Naive thymus-derived CD4-positive, alpha-beta T cell (primary cell): ENCODE measurements around the gene ZNF791. TPM values are rescaled to one million over a fixed set of nuclear protein-coding genes. Genes with fewer than 3 reads are reported as not detected.

Experiments
- ATAC-seq: fragments of 150-1000 bp; cut with Tn5 transposase; 2 replicates; pipeline ENCODE4 v1.10.0; 2021; ENCODE audit warnings: mild to moderate bottlenecking, moderate library complexity
- CTCF ChIA-PET: fragments of 350-600 bp; sonication (Branson Sonifier 250); formaldehyde crosslinking; loops from one replicate; lab custom pipeline; 2021; ENCODE audit warnings: antibody characterized with exemption; lab: Charles Lee
- POLR2A ChIA-PET: fragments of 350-600 bp; sonication (Branson Sonifier 250); formaldehyde crosslinking; loops from one replicate; lab custom pipeline; 2021; ENCODE audit warnings: antibody characterized with exemption, inconsistent platforms; lab: Charles Lee
- DNase-seq, 9 donors: peaks; one replicate each; pipeline versions ENCODE4 v3.0.0 to v3.0.0-alpha.2; 2020 to 2022; ENCODE audit warnings: mixed read lengths in 1 of 9
- H3K27ac ChIP-seq: one replicate; pipeline ENCODE4 v1.7.0; 2013; ENCODE audit warnings: mild to moderate bottlenecking, low read depth, low read length, moderate library complexity
- H3K27me3 ChIP-seq, 2 donors: one replicate each; pipeline ENCODE4 v1.7.0; 2013; ENCODE audit warnings: low read length in 2 of 2, mild to moderate bottlenecking in 2 of 2, moderate library complexity in 2 of 2; ENCODE audit not compliant: control insufficient read depth in 2 of 2, insufficient read depth in 2 of 2
- H3K36me3 ChIP-seq, 3 experiments: 1 replicate in 2 of 3; 2 replicates in 1 of 3; pipeline ENCODE4 v1.7.0; 2013; ENCODE audit warnings: low read length in 3 of 3, mild to moderate bottlenecking in 3 of 3, moderate library complexity in 1 of 3; ENCODE audit not compliant: insufficient read depth in 3 of 3, control insufficient read depth in 2 of 3
- H3K4me1 ChIP-seq, 2 donors: one replicate each; pipeline ENCODE4 v1.7.0; 2013; ENCODE audit warnings: low read length in 2 of 2, mild to moderate bottlenecking in 2 of 2, moderate library complexity in 1 of 2; ENCODE audit not compliant: control insufficient read depth in 2 of 2, insufficient read depth in 2 of 2
- H3K4me3 ChIP-seq: 2 replicates; pipeline ENCODE4 v1.7.0; 2013; ENCODE audit warnings: mild to moderate bottlenecking, low read length
- H3K9me3 ChIP-seq, 3 experiments: 1 replicate in 2 of 3; 2 replicates in 1 of 3; pipeline ENCODE4 v1.7.0; 2013; ENCODE audit warnings: low read length in 3 of 3; ENCODE audit not compliant: control insufficient read depth in 2 of 3
- H3K27ac Mint-ChIP-seq, 9 donors: one replicate each; pipeline ENCODE4 v1.8.0; 2020 to 2022; ENCODE audit warnings: mixed read lengths in 9 of 9, mild to moderate bottlenecking in 8 of 9, moderate library complexity in 5 of 9, inconsistent platforms in 2 of 9
- H3K27me3 Mint-ChIP-seq, 5 donors: one replicate each; pipeline ENCODE4 v1.8.0; 2021 to 2022; ENCODE audit warnings: mixed read lengths in 5 of 5, mild to moderate bottlenecking in 1 of 5
- H3K36me3 Mint-ChIP-seq, 5 donors: one replicate each; pipeline ENCODE4 v1.8.0; 2020 to 2022; ENCODE audit warnings: mixed read lengths in 5 of 5, mild to moderate bottlenecking in 3 of 5, inconsistent platforms in 1 of 5
- H3K4me1 Mint-ChIP-seq, 7 donors: one replicate each; pipeline ENCODE4 v1.8.0; 2020 to 2022; ENCODE audit warnings: mixed read lengths in 7 of 7, mild to moderate bottlenecking in 3 of 7, inconsistent platforms in 1 of 7
- H3K4me3 Mint-ChIP-seq, 10 donors: one replicate each; pipeline ENCODE4 v1.8.0; 2020 to 2022; ENCODE audit warnings: mild to moderate bottlenecking in 10 of 10, mixed read lengths in 10 of 10, moderate library complexity in 6 of 10, inconsistent platforms in 2 of 10
- H3K9me3 Mint-ChIP-seq, 11 donors: one replicate each; pipeline ENCODE4 v1.8.0; 2020 to 2022; ENCODE audit warnings: mixed read lengths in 11 of 11, mild to moderate bottlenecking in 4 of 11, inconsistent platforms in 1 of 11, moderate library complexity in 1 of 11
- intact Hi-C, 2 donors: fragments of 100-400 bp; cut with micrococcal nuclease; formaldehyde crosslinking; loops; one replicate each; pipeline ENCODE4 v1.15.1; 2023
- polyA plus RNA-seq, 2 donors: library from polyadenylated mRNA; unstranded; fragments of 300-500 nt; fragmentation: Illumina TruSeq; gene quantifications; one replicate each; pipeline ENCODE4 v1.2.3, GENCODE V29; 2021
- total RNA-seq, 6 experiments: library from RNA in 5 of 6; stranded (reverse) in 5 of 6; gene quantifications; 1 replicate in 5 of 6; 2 replicates in 1 of 6; pipeline ENCODE4 v1.2.3 and lab custom pipeline; 2021 to 2026

Gene ZNF791
- total and polyA plus RNA-seq, 7 experiments from 2014 or later = 12.6 to 53.3 (median 37.4) TPM

GRCh38 chr19:12623361-12624031 lies 12.8 kb downstream of the ZNF791 start:
- H3K9me3 Mint-ChIP-seq = peaks cover 0 to 18% (median 7%) of the 10 kb centered on the region in 11 donors
- peaks cover 0 to 18% (median 9%) of the 10 kb centered on the region in 3 experiments for H3K9me3 ChIP-seq
- DNase-seq (no peak), ATAC-seq (no peak)
- no peak overlapping the region for H3K4me3 Mint-ChIP-seq
- no peaks in the 10 kb centered on the region for H3K27me3 ChIP-seq
- H3K27me3 Mint-ChIP-seq = no peaks in the 10 kb centered on the region
- ChIA-PET CTCF (interaction anchor here (0.7 to 1.1 kb wide), 3 partner anchors 10 to 46 kb away, joined by 3 to 6 read pairs (median 3); a partner anchor contains a TSS), POLR2A (interaction anchor here (0.5 to 1.4 kb wide), 4 partner anchors 9 to 45 kb away, joined by 3 to 4 read pairs (median 3); a partner anchor contains a TSS)
- H3K27ac Mint-ChIP-seq = peak overlapping the region in 1 of 9 donors; percentile 30
- no peak overlapping the region for H3K27ac ChIP-seq
- peaks cover 8 to 65% (median 19%) of the 10 kb centered on the region in 5 donors for H3K36me3 Mint-ChIP-seq
- no peak overlapping the region for H3K4me3 ChIP-seq
- peaks cover 3 to 6% of the 10 kb centered on the region in 2 donors for H3K4me1 ChIP-seq
- H3K4me1 Mint-ChIP-seq = peaks cover 5 to 25% (median 14%) of the 10 kb centered on the region in 7 donors
- H3K36me3 ChIP-seq = peaks cover 21 to 41% (median 24%) of the 10 kb centered on the region in 3 experiments
- intact Hi-C loops = no loop called here

- ATAC-seq (no peak), DNase-seq (no peak)
- Histone ChIP-seq H3K27me3 (no peaks in the 10 kb centered on the region), H3K4me3 (no peak overlapping the region), H3K27ac (no peak overlapping the region), H3K36me3 (peaks cover 25 to 54% (median 32%) of the 10 kb centered on the region in 3 experiments), H3K9me3 (peaks cover 0 to 24% (median 9%) of the 10 kb centered on the region in 3 experiments), H3K4me1 (no peaks in the 10 kb centered on the region)
- Mint-ChIP-seq H3K4me1 (peaks cover 0 to 8% (median 5%) of the 10 kb centered on the region in 7 donors), H3K36me3 (peaks cover 16 to 76% (median 34%) of the 10 kb centered on the region in 5 donors), H3K27me3 (no peaks in the 10 kb centered on the region), H3K4me3 (no peak overlapping the region), H3K9me3 (peaks cover 0 to 33% (median 8%) of the 10 kb centered on the region in 11 donors), H3K27ac (peak overlapping the region in 1 of 9 donors; percentile 14)
- CTCF ChIA-PET = interaction anchor here (1.7 kb wide), 1 partner anchor 13 kb away, joined by 6 read pairs; no protein-coding TSS in a partner anchor
- POLR2A ChIA-PET = interaction anchor here (1.4 kb wide), 1 partner anchor 14 kb away, joined by 4 read pairs; no protein-coding TSS in a partner anchor
- intact Hi-C loops = no loop called here
Observed at GRCh38 chr19:12626958-12627357, 16.2 kb downstream of the ZNF791 start.

- ATAC-seq (no peak), DNase-seq (no peak)
- ChIA-PET CTCF (interaction anchor here (1.7 kb wide), 1 partner anchor 12 kb away, joined by 6 read pairs; no protein-coding TSS in a partner anchor), POLR2A (no interaction called here)
- Mint-ChIP-seq H3K27me3 (no peaks in the 10 kb centered on the region), H3K9me3 (peaks cover 0 to 31% (median 8%) of the 10 kb centered on the region in 11 donors), H3K36me3 (peaks cover 16 to 76% (median 37%) of the 10 kb centered on the region in 5 donors), H3K4me3 (no peak overlapping the region), H3K27ac (no peak overlapping the region), H3K4me1 (peaks cover 0 to 5% (median 4%) of the 10 kb centered on the region in 7 donors)
- Histone ChIP-seq H3K4me3 (no peak overlapping the region), H3K4me1 (no peaks in the 10 kb centered on the region), H3K27me3 (no peaks in the 10 kb centered on the region), H3K9me3 (peaks cover 0 to 24% (median 9%) of the 10 kb centered on the region in 3 experiments), H3K27ac (no peak overlapping the region), H3K36me3 (peaks cover 25 to 54% (median 32%) of the 10 kb centered on the region in 3 experiments)
- intact Hi-C loops = no loop called here
Observed at GRCh38 chr19:12628040-12629022, 17.6 kb downstream of the ZNF791 start.

GRCh38 chr19:12629215-12629614 lies 18.5 kb downstream of the ZNF791 start:
- H3K27ac ChIP-seq = no peak overlapping the region
- DNase-seq (no peak), ATAC-seq (no peak)
- H3K4me3 ChIP-seq = no peak overlapping the region
- Mint-ChIP-seq H3K36me3 (peaks cover 16 to 81% (median 37%) of the 10 kb centered on the region in 5 donors), H3K27ac (no peak overlapping the region), H3K4me3 (no peak overlapping the region), H3K27me3 (no peaks in the 10 kb centered on the region), H3K4me1 (peaks cover 0 to 6% (median 3%) of the 10 kb centered on the region in 7 donors), H3K9me3 (peaks cover 0 to 30% (median 8%) of the 10 kb centered on the region in 11 donors)
- ChIA-PET POLR2A (no interaction called here), CTCF (no interaction called here)
- no peaks in the 10 kb centered on the region for H3K27me3 ChIP-seq
- intact Hi-C loops = no loop called here
- peaks cover 25 to 47% (median 32%) of the 10 kb centered on the region in 3 experiments for H3K36me3 ChIP-seq
- H3K4me1 ChIP-seq = no peaks in the 10 kb centered on the region
- H3K9me3 ChIP-seq = peaks cover 0 to 24% (median 9%) of the 10 kb centered on the region in 3 experiments

- DNase-seq = no peak
- no peaks in the 10 kb centered on the region for H3K9me3 ChIP-seq
- intact Hi-C loops = no loop called here
- H3K36me3 Mint-ChIP-seq = peaks cover 0 to 38% (median 4%) of the 10 kb centered on the region in 5 donors
- no peak for ATAC-seq
- no peak overlapping the region for H3K4me3 ChIP-seq
- H3K27me3 ChIP-seq = no peaks in the 10 kb centered on the region
- H3K27ac Mint-ChIP-seq = peak overlapping the region in 2 of 9 donors; percentile 14 to 31
- peaks cover 14 to 35% (median 21%) of the 10 kb centered on the region in 7 donors for H3K4me1 Mint-ChIP-seq
- CTCF ChIA-PET = no interaction called here
- peaks cover 3 to 12% of the 10 kb centered on the region in 2 donors for H3K4me1 ChIP-seq
- peaks cover 0 to 2% (median 0%) of the 10 kb centered on the region in 3 experiments for H3K36me3 ChIP-seq
- POLR2A ChIA-PET = no interaction called here
- H3K27me3 Mint-ChIP-seq = no peaks in the 10 kb centered on the region
- H3K9me3 Mint-ChIP-seq = peaks cover 0 to 2% (median 0%) of the 10 kb centered on the region in 11 donors
- no peak overlapping the region for H3K27ac ChIP-seq
- no peak overlapping the region for H3K4me3 Mint-ChIP-seq
Observed at GRCh38 chr19:12636631-12637030, 25.9 kb downstream of the ZNF791 start.
